OCI-LY1 (cell line): ENCODE measurements around the gene PSD4.

Experiments used
- H2AFZ ChIP-seq: fragments of 200-600 bp; sonication (generic), shearing (Covaris generic); 2 replicates; pipeline ENCODE4 v1.6.0; 2014; ENCODE audit warnings: antibody characterized with exemption, mild to moderate bottlenecking, low read length
- H3F3A ChIP-seq: fragments of 200-600 bp; sonication (generic), shearing (Covaris generic); 2 replicates; pipeline ENCODE4 v1.6.0; 2014; ENCODE audit warnings: mild to moderate bottlenecking, antibody characterized with exemption, low read length, moderate library complexity; ENCODE audit not compliant: insufficient read depth
- H3K27ac ChIP-seq: fragments of 200-600 bp; sonication (generic); 2 replicates; pipeline ENCODE4 v1.5.1; 2014; ENCODE audit warnings: low read length, mixed run types, mild to moderate bottlenecking, low read depth; ENCODE audit not compliant: poor library complexity, severe bottlenecking
- H3K27me3 ChIP-seq: fragments of 200-600 bp; sonication (generic); 2 replicates; pipeline ENCODE4 v1.6.0; 2014; ENCODE audit warnings: antibody characterized with exemption, mild to moderate bottlenecking, low read length, moderate library complexity; ENCODE audit not compliant: insufficient read depth
- H3K36me3 ChIP-seq: fragments of 200-600 bp; sonication (generic); 2 replicates; pipeline ENCODE4 v1.6.1; 2014; ENCODE audit warnings: mild to moderate bottlenecking, antibody characterized with exemption, low read length, moderate library complexity, mixed read lengths; ENCODE audit not compliant: insufficient read depth
- H3K4me1 ChIP-seq: fragments of 200-600 bp; sonication (generic); 2 replicates; pipeline ENCODE4 v1.5.1; 2014; ENCODE audit warnings: mild to moderate bottlenecking, low read length, moderate library complexity; ENCODE audit not compliant: insufficient read depth, severe bottlenecking
- H3K4me2 ChIP-seq: fragments of 200-600 bp; sonication (generic), shearing (Covaris generic); 2 replicates; pipeline ENCODE4 v1.6.1; 2014; ENCODE audit warnings: low read length
- H3K4me3 ChIP-seq: fragments of 200-600 bp; sonication (generic); 2 replicates; pipeline ENCODE4 v1.5.1; 2014; ENCODE audit warnings: low read length, low read depth, mild to moderate bottlenecking, mixed read lengths; ENCODE audit not compliant: poor library complexity, severe bottlenecking
- H3K79me2 ChIP-seq: fragments of 200-600 bp; shearing (Covaris generic); 2 replicates; pipeline ENCODE4 v1.6.1; 2016; ENCODE audit warnings: mixed run types, low read length, mixed read lengths; ENCODE audit not compliant: insufficient read depth
- H3K9ac ChIP-seq: fragments of 200-600 bp; sonication (generic), shearing (Covaris generic); 2 replicates; pipeline ENCODE4 v1.6.1; 2014; ENCODE audit warnings: mild to moderate bottlenecking, low read length, mixed read lengths
- H3K9me2 ChIP-seq: fragments of 200-600 bp; sonication (generic), shearing (Covaris generic); 2 replicates; pipeline ENCODE4 v1.6.1; 2014; ENCODE audit warnings: low read depth, mild to moderate bottlenecking, low read length, mixed read lengths
- H3K9me3 ChIP-seq: fragments of 200-600 bp; shearing (Covaris generic); 2 replicates; pipeline ENCODE4 v1.6.1; 2014; ENCODE audit warnings: low read length, mixed read lengths
- H4K20me1 ChIP-seq: fragments of 200-600 bp; sonication (generic), shearing (Covaris generic); 2 replicates; pipeline ENCODE4 v1.6.0; 2016; ENCODE audit warnings: mild to moderate bottlenecking, low read length; ENCODE audit not compliant: insufficient read depth
- EZH2 ChIP-seq: fragments of 200-600 bp; sonication (generic), shearing (Covaris generic); IDR thresholded peaks from 2 replicates; pipeline ENCODE4 v1.8.0; 2017; ENCODE audit warnings: borderline replicate concordance, mixed run types, mild to moderate bottlenecking, antibody characterized with exemption, low read length, moderate library complexity, mixed read lengths
- TF ChIP-seq, protein P1 (sequence below): fragments of 200-600 bp; sonication (generic), shearing (Covaris generic); IDR thresholded peaks from 2 replicates; pipeline ENCODE4 v1.5.1; 2017; ENCODE audit warnings: mild to moderate bottlenecking, antibody characterized with exemption, low read length, moderate library complexity, mixed read lengths

Gene PSD4

DNA sequence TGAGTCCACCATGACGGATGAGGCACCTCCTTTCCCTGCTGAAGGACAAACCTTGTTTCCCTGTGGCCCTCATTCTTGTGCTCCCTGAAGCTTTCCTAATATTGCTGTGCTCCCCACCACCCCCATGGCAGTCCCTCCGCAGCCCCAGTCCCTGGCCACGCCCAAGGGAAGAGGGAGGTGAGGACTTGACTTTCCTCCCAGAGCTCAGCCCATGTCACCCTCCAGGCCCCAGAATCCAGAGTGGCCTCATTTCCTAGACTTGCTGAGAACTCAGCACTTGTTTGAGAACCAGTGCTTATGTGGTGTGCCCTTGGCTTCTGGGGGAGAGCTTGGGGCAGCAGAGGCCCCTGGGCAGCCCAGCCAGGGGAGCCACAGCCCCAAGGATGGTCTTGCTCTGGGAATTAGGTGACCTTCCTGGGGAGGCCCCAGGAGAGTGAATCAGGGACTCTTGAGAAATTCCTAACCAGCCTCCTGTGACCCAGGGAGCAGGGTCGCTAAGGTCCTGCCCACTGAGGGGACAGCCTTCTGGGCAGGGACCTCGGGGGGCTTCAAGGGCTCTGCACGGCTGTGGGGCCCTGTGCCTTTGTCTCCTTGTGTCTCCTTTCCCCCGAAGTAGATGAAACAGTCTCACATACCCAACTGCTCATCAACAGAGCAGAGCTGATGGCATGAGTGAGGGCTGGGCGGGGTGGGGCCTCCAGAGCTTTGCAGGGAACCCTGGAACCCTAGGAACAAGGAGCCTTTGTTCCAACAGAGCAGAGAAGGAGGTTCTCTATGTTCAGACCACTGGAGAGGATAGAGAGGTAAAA lies 27.9 kb downstream of the PSD4 start:
- H3K9me3 ChIP-seq, result no peaks in the 10 kb centered on the region
- no peaks in the 10 kb centered on the region for H3K27me3 ChIP-seq
- no peak overlapping the region for H3K27ac ChIP-seq
- H4K20me1 ChIP-seq, result no peaks in the 10 kb centered on the region
- H3F3A ChIP-seq, result no peaks in the 10 kb centered on the region
- H3K4me1 ChIP-seq, result peaks cover 6% of the 10 kb centered on the region
- no peak overlapping the region for H3K4me3 ChIP-seq
- H3K36me3 ChIP-seq, result peaks cover 63% of the 10 kb centered on the region
- TF ChIP-seq, protein P1, sequence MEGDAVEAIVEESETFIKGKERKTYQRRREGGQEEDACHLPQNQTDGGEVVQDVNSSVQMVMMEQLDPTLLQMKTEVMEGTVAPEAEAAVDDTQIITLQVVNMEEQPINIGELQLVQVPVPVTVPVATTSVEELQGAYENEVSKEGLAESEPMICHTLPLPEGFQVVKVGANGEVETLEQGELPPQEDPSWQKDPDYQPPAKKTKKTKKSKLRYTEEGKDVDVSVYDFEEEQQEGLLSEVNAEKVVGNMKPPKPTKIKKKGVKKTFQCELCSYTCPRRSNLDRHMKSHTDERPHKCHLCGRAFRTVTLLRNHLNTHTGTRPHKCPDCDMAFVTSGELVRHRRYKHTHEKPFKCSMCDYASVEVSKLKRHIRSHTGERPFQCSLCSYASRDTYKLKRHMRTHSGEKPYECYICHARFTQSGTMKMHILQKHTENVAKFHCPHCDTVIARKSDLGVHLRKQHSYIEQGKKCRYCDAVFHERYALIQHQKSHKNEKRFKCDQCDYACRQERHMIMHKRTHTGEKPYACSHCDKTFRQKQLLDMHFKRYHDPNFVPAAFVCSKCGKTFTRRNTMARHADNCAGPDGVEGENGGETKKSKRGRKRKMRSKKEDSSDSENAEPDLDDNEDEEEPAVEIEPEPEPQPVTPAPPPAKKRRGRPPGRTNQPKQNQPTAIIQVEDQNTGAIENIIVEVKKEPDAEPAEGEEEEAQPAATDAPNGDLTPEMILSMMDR, result no peak
- TF ChIP-seq EZH2, result no peak
- H2AFZ ChIP-seq, result no peak overlapping the region
- no peaks in the 10 kb centered on the region for H3K9me2 ChIP-seq
- H3K79me2 ChIP-seq, result no peaks in the 10 kb centered on the region
- H3K4me2 ChIP-seq, result no peak overlapping the region
- H3K9ac ChIP-seq, result no peak overlapping the region

DNA sequence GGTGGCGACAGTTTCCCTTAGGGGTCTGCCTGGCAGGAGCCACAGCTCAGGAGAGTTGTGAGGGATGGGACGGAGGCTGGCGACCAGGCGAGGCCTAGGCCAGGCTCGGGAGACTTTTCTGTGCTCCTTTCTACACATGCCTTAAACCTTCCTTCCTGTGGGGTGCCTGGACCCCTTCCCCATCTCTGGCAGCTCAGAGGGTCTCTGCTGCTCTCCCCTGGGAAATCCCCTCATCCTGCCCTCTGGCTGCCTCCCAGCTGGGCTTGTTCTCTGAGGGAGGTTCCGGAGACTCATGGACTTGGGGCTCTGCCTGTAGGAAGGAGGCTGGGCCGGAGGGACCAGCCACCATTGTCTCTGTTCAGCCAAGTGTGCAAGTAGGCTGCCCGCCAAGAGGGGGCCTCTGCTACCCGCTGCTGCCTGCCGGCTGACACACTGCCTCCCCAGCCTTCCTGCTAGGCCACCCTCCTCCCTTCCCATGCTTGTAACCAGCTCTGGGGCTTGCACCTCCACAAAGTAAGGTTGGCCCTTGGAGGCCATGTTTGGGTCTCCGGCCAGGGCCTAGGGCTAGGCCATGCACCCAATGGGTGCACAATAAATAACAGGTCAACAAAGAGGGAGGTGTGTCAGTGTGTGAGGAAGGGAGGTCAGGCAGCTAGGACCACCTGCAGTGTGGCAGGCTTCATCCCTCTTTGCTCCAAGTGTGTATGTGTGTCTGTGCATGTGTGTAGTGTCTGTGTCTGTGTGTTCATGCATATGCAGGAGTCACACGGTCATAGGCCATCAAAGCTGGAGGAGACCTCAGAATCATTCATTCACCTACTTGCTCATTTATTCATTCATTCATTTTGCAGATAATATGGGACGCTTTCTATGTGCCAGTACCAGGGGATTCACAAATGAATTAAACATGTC lies 28.8 kb downstream of the PSD4 start:
- H3F3A ChIP-seq, result no peaks in the 10 kb centered on the region
- H3K27ac ChIP-seq, result no peak overlapping the region
- H4K20me1 ChIP-seq, result no peaks in the 10 kb centered on the region
- no peak overlapping the region for H3K4me3 ChIP-seq
- H3K79me2 ChIP-seq, result no peaks in the 10 kb centered on the region
- H3K9ac ChIP-seq, result no peak overlapping the region
- no peak for TF ChIP-seq EZH2
- TF ChIP-seq, protein P1, result peak; percentile 11; the same call in 1 of the 2 replicates
- no peak overlapping the region for H3K4me2 ChIP-seq
- no peaks in the 10 kb centered on the region for H3K9me2 ChIP-seq
- H3K27me3 ChIP-seq, result no peaks in the 10 kb centered on the region
- H2AFZ ChIP-seq, result no peak overlapping the region
- H3K9me3 ChIP-seq, result no peaks in the 10 kb centered on the region
- peaks cover 6% of the 10 kb centered on the region for H3K4me1 ChIP-seq
- peaks cover 54% of the 10 kb centered on the region for H3K36me3 ChIP-seq

DNA sequence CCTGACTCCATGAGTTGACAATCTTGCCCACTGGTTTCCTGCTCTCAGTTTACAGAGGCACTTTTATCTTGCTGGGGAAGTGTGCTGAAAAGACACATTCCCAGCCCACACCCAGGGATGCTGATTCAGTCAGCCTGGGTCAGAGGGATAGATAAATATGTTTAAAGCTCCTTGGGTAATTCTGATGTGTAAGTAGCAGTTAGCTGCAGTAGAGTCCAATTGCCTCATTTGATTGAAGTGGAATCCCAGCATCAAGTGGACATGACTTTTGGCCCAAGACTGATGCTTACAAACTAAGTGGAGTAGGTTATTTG lies 29.4 kb downstream of the PSD4 start:
- peaks cover 6% of the 10 kb centered on the region for H3K4me1 ChIP-seq

More for the DNA sequence above, 29.4 kb downstream of the PSD4 start:
- no peaks in the 10 kb centered on the region for H4K20me1 ChIP-seq
- H3F3A ChIP-seq, result no peaks in the 10 kb centered on the region
- H3K4me3 ChIP-seq, result no peak overlapping the region
- H3K4me2 ChIP-seq, result no peak overlapping the region
- no peaks in the 10 kb centered on the region for H3K9me2 ChIP-seq
- no peaks in the 10 kb centered on the region for H3K79me2 ChIP-seq
- no peaks in the 10 kb centered on the region for H3K27me3 ChIP-seq
- no peak overlapping the region for H3K27ac ChIP-seq
- H2AFZ ChIP-seq, result no peak overlapping the region
- H3K9ac ChIP-seq, result no peak overlapping the region
- no peaks in the 10 kb centered on the region for H3K9me3 ChIP-seq
- TF ChIP-seq EZH2, result no peak
- peaks cover 48% of the 10 kb centered on the region for H3K36me3 ChIP-seq
